ENCODE measurements around the gene RAP1GAP.

The RAP1GAP gene

DNA sequence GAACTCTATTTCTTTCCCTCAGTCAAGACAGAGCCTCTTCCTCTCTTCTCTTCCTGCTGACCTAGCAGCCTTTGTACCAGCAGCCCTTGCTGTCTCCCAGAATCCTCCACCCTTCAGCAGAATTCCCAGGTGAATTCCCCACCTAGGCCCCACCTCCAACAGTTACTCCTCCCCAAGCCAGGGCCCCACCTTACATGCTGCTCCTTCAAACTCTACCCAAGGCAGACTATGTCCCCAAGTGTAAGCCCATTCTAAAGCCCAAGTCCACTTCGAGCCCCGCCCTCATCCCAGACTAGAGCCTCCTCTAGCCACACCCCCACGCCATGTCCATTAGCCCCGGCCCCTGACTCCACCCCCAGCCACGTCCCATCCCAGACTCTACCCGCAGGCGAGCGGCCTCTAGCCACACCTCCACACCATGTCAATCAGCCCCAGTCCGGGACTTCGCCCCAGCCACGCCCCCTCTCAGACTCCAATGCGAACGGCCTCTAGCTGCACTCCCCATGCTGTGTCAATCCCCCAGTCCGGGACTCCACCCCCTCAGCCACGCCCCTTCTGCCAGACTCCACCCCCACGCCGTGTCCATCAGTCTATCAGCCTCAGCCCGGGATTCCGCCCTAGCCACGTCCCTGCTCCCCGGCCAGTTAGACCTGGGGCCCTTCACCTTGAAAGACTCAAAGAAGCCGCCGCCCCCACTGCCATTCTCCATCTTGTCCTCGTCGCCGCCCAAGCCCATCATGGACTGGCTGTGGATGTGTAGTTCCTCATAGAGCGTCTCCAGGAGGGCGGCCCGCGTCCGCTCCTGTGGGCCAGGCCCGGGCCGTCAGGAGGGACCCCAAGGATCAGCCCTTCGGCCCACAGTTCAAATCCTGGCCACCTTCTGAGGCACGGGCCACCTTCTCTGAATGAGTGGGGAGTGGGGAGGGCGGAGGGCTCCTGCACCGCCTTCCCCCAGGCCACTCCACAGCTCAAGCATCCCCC lies 61.3 kb downstream of the RAP1GAP start:
- peak in 1 of 2 experiments; percentile 16 for DNase-seq

DNA sequence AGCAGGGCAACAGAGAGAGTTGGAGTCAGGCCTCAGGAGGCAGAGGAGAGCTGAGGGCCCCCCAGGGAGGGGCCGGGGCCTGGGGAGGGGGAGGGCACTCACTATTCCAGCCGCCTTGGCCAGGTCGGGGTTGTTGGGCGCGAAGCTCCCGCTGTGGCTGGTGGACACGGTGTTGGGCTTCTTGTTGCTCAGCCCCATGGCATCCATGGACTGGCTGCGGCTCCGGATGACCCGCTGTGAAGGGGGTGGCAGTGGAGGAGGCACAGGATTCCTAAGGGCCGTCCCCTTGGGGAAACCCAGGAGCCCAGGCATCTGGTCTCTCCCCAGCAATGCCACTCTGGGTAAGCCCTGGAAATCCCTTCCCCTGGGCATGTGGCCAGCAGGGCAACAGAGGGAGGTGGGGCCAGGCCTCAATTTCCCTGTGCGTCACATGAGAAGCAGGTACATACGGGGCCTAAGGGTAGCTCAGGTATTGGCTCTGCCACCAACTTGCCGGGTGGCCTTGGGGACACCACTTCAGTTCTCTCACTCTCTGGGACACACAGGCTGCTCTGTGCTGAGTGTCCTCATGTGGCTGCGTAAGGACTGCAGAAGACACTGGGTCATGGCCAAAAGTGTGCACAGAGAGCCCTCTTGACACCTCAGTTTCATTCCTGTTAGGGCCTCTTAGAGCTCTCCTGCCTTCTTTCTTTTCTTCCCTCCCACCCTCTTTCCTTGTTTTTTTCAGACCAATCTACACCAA lies 63.0 kb downstream of the RAP1GAP start:
- DNase-seq: no peak

DNA sequence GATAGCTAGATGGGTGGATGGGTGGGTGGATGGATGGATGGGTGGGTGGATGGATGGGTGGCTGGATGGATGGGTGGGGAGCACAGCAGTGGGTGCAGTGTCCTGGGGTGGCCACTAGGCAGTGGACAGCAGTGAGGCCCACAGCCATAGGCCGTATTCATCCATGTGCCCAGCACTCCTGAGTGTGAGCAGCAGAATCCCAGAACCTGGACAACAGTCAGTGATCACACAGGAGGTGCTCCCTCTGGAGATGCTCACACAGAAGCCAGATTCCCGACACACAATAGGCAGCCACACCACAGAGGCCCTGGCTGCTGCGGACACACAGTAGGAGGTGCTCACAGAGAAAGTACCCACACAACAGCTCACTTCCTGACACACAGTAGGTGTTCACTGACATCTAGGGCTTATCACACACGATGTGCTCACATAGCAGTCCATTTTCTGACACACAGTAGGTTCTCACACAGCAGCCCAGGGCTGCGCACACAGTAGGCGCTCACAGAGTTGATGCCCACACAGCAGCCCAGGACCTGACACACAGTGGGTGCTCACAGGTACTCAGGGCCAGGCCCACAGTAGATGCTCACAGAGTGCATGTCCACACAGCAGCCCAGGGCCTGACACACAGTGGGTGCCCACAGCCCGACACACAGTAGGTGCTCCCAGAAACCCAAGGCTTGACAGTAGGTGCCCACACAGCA lies 64.0 kb downstream of the RAP1GAP start:
- DNase-seq: no peak

DNA sequence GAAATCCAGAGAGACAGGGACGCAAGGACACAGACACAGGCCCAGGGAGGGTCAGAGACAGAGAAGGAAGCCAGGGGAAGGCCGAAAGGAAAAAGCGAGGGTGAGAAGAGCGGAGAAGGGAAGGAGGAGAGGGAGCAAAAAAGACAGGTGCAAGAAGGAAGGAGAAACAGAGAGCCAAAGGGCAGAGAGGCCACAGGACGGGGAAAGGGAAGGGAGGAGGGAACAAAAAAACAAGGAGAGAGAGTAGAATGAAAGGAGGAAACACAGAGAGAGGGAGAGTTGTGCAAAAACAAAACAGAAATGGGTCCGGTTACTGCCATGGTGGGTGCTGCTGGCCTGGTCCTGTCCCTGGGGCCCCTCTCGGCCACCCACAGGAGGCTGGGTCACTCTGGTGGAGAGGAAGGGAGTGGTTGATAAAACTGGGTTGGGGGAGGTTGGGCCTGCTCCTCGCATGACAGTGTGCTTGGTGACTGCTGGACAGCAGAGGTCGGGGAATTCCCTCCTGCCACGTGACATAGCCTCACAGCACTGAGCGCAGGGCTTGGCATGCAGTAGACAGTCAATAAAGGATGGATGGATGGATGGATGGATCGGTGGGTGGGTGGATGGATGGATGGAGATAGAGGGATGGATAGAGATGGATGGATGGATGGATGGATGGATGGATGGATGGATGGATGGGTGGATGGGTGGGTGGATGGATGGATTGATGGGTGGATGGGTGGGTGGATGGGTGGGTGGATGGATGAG lies 64.8 kb downstream of the RAP1GAP start:
- DNase-seq: no peak

DNA sequence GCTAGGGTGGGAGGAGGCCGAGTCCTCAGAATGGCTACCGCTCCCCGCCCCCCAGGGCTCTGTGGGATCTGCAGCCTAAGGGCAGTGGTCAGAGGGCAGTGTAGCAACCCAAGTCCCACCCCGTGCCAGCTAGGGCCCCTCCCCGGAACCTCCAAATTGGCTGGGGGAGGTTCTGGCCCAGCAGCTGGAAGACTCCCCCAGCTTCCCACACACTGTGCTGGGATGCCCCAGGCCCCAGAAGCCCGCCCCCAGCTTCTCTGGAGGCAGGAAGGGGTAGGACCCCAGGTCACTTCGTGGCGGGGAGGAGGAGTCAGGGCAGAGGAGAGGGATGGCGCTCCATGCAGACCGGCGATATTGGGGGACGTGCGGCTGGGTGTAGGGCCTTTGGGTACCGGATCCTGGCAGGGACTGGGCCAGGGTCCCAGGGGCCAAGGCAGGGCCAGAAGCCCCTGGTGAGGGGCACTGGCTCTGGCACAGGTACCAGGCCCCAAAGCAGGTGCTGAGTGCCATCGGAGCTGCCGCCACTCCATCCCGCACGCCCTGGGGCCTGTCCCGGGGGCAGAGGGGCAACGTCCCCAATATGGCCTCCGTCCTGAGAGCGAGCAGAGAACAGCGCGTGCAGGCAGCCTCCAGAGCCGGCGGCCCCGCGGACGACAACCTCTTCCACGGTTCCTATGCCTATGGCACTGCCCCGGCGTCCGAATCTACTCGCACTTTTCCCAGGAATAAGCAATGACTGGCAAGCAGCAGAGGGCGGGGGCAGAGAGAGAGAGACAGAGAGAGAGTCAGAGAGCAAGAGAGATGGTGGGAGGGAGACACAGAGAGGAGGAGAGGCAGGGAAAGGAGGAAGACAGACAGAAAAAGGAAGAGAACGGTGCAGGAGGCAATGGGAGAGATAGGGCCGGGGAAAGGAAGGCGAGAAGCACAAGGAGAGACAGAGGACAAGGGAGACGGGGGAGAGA lies 65.7 kb downstream of the RAP1GAP start:
- no peak for DNase-seq

DNA sequence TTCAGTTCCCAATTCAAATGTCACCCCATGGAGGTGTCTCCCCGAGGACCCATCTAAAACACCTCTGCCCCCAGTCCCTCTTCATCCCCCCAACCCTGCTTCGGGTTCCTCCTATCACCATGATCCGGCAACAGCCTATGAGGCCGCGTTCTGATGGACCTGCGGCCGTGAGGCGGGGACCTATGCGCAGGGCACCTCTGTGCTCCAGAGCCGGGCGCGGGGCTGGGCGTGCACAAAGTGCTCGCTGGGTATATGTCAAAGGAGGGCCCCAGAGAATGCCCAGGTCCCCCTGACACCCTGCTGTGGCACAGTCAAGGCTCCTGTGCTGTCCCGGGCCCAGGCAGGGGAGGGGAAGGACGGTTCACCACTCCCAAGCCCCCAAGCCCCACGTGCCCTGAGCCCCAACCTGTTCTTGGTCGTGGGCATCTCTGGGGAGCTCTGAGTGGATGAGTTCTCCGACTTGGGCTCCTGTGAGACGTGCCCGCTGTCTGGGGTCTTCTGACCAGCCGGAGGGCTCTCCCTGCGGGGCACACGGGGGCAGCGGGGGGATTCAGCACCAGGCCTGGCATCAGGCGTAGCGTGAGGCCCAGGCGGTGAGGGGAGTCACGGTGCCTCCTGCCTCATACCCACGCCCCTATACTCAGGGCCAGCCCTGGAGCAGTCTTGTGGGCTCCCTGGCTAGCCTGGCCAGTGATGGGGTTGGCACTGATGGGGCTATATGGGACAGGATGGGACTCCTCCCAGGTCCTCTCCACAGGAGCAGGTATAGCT lies 67.7 kb downstream of the RAP1GAP start:
- DNase-seq: no peak

DNA sequence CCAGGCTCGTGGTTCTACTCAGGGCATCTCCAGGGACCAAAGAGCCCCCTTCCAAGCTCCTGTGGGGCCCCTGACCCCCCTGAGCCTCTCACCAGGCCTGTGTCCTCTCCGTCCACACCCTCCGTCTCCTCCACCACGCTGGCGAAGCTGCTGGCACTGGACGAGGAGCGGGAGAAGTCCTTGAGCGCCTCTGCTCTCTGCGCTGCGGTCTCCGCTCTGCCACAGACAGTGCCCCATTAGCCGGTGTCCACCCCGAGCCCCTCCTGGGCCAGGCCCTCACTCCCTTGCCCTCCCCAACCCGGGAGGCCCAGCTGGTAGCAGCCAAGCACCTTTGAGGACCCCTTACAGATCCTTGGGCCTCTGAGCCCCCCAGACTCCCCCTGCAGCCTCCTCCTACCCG lies 69.8 kb downstream of the RAP1GAP start:
- no peak for DNase-seq

DNA sequence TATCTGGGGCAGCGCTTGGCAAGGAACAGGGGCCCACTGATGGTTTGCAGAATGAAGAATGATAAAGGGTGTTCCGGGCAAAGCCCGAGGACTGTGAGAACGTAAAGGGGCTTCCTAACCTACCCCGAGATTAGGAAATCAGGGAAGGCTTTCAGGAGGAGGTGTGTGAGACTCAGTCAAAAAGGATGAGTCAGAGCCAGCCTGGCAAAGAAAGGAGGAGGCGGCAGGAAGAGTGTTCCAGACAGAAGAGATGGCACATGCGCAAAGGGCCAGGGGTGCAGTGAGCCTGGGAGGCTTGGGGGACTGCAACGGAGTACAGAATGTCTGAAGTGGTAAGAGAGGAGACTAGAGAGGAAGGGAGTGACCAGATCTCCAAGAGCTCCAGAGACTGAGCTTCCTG lies 70.3 kb downstream of the RAP1GAP start:
- no peak for DNase-seq

DNA sequence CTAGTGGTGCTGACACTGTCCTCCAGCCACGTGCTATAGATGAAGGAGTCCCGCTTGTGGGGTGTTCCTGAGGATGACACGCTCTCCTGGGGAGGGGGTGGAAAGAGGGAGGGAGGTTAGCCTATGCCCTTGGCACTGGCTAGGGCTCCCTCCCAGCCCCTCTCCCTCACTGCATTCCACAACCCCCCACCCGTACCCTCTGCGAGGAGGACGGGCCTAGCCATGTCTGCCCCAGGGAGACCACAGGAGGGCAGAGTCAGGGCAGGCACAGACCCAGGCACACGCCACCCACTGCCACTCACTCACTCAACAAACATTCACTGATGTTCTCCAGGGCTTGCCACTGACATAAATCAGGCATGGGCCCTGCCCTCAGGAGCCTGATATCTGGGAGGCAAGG lies 70.7 kb downstream of the RAP1GAP start:
- DNase-seq: no peak

DNA sequence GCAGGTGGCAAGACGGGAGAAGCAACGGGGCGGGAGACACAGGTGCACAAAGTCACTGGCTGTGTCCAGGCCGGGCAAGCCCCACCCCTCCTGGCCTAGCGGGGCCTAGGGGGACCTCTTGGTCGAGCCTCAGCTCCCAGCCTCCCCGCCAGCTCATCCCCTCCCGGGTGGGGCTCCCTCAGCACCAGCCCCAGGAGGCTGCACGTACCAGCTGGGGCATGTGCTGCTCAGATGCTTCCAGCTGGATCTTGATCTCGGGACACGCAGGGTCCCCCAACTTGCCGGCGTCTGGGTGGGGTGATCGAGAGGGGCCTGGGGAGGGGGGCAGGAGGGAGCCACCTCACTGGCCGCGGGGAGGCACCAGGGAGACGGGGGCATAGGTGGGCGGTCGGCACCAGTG lies 71.4 kb downstream of the RAP1GAP start:
- DNase-seq: no peak

DNA sequence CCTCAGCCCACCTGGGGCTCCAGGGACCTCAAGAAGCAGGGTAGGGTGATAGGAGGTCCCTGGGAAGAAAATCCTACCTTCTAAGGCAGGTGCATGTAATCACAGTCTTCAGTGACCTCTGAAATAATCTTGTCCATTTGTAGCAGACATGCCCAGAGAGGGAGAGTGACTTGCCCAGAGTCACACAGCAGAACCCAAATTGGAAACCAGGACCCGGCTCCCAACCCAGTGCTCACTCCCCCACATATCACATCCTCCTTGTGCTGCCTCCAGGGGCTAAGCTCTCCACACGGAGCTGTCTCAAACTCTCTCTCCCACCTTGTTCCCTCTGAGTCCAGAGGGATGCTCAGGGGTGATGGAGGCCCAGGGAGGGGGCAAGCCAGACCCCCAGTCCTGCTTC lies 72.5 kb downstream of the RAP1GAP start:
- DNase-seq: no peak

DNA sequence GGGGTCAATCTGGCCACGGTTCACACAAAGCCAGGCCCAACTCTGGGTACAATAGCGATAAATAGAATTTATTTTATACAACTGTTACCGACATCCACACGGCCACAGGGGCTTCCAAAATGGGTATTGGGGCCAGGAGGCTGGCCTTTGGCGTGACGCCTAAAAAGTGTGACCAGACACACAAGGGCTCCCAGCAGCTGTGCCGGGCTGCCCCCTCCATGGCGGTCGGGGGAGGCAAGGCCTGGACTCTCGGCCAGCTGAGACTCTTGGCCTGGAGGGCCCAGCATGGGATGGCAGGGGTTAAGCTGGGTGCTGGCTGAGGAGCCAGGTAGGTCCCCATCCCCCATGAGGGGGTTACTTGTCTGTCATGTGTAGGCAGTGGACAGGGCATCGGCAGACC lies 73.0 kb downstream of the RAP1GAP start:
- DNase-seq: no peak

DNA sequence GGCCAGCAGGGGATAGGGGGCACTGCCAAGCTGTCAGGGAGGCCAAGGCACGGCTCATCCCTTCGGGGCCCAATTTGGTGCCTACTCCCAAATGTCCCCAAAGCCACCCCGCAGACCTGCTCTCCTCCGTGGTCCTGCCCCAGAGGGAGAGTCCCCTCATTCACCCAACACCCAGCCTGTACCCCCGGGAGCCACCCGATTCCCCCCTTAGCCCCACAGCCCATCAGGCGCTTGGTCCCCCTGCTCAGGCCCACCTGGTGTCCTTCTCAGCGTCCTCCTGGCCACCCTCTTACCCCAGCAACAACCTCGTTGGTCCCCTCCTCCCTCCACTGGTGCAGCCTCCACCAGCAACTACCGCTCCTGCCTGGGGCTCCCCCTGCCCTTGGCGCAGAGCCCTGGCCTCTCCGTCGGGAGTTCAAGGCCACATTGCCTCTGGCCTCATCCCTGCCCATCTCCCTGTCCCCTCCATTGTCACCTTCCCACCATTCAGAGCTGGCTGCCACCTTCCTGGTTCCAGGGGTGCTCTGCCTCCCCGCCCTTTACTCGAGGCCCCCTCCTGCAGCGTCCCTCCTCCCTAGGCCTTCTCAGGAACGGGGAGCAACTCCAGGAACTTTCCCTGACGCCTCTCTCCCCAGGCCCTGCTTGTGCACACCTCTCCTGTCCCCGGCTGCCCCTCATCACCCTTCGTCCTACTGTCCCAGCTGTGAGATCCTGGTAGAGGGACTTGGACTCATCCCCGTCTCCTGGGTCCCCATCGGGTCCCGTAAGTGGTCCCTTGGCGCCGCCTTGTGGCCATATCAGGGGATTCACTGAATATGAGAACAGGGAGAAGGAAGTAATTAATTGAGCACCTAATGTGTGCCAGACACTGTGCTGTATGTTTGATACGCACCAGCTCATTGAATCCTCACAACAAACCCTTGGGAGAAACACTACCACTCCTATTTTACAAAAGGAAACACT lies 73.9 kb downstream of the RAP1GAP start:
- DNase-seq: peak; percentile 12 to 19

DNA sequence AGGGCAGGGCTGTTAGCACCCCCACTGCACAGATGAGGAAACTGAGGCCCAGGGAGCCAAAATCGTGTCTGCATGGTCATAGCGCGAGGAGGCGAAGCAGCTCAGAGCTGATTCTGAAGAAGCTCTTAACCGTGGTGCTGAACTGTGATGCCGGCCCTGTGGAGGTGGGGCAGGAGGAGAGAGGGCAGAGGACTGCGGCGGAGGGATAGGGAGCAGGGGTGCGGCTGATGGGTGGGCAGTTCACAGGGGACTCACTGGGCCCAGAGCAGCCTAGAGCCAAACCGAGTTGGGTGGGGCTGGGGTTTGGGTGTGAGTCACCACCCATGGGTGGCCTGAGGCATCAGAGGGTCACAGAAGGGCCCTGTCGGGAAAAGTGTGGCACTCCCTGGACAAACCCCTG lies 74.7 kb downstream of the RAP1GAP start:
- DNase-seq: no peak

DNA sequence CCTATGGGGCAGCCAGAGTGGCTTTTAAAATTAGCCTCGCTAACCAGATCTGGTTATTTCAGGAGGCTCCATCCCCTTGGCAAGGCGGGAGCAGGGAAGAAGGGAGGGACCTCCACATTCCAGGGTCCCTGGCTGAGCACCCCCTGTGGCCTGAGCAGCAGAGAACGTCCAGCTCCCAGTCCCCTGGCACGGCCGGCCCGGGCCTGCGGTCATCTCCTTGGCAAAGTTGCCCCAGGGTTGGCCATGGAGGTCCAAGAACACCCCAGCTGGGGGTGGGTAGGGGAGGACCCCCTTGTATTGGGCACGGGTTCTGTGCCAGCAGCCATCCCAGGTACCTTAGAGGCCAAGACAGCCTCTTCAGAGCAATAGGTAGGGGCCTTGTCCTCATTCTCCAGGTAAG lies 75.9 kb downstream of the RAP1GAP start:
- no peak for DNase-seq

DNA sequence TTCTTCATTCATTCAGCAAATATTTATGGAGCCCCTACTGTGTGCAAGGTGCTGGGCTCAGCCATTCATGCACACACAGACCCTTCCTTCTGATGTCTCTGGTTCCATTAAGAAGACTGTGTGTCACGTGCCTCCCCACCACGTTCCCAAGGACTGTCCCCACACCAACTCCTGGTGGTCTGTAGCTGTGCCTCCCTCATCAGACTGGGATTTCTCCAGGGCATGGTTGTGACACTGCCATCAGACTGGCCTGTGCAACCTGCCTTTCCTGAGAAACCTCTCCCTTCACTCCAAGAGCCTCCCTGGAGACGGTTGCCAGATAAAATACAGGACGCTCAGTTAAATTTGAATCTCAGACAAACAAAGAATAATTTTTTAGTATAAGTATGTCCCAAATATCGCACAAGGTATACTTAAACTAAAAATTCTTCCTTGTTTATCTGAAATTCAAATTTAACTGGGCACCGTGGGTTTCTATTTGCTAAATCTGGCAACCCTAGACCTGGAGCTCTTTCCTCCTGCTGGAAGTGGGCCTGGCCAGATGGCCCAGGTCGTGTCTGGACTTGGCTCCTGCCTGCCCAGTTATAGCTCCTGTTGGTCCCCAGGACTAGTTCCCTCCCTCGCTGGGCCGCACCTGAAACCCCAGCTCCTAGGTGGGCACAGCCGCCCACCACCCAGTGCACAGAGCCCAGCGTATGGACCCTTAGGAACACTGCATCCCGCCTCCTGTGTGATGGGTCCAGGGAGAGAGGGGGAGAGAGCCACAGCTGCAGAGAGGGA lies 76.9 kb downstream of the RAP1GAP start:
- DNase-seq: no peak

DNA sequence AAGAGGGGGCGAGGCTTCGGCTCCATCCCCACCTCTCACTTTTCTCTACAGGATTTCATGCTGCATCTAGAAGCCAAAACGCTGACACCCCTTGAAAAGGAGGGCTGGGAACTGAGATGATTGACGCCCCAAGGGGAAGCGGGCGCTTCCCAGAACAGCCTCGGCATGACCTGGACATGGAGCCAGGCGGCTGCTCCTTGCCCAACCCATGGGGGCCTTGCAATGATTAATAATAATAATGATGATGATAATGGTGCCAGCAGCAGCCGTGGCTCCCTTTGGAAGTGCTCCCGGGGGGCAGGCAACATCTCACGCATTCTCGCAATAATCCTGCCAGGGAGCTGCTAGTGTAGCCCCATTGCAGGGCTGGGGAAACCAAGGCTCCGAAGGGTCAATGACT lies 78.2 kb downstream of the RAP1GAP start:
- no peak for DNase-seq

DNA sequence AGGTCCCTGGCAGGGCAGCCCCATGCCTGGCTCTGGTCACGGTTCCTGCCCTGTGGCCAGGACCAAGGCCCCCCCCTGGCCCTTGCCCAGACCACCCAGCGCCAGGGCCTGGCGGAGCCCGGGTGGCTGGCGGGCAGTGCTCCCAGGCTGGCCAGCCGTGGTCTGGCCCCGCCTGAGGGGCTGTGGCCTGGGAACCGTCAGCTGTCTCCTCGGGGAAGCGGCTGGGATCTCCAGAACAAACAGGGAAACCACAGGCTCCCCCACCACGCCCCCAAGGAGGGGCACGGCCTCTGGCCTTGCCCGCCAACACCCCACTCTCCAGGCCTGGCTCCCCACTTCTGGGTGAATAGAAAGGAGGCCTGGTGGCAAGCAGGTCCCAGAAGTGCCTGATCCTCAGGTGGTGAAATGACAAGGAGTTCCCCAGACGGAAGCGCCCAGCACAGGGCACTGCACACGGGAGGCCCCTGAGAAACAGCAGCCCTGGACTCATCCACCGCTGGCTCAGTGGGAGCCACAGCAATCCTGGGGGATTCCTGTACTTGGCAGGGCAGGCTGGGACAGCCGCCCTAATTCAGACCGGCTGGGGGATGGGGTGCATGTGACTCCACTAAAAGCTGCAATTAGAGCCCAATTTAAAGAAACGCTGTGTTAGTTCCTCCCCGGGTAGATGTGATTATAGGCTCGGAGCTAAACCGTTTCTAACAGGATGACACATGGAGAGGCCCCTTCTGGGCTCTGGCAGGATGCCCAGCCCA lies 78.9 kb downstream of the RAP1GAP start:
- DNase-seq: no peak
